AG10803 (cell line): Measurements from ENCODE around the gene RNF180.

Source experiments
- DNase-seq: peaks from one replicate; pipeline ENCODE4 v3.0.0; 2010; ENCODE audit warnings: low read depth
- H3K4me3 ChIP-seq: 2 replicates; pipeline ENCODE4 v1.5.1; 2011; ENCODE audit warnings: mild to moderate bottlenecking, low read length, control low read depth
- TF ChIP-seq, protein P1 (sequence below): conservative IDR thresholded peaks from 2 replicates; pipeline ENCODE4 v1.5.1; 2011; ENCODE audit warnings: mild to moderate bottlenecking, low read length, control low read depth, inconsistent platforms

Gene RNF180

DNA sequence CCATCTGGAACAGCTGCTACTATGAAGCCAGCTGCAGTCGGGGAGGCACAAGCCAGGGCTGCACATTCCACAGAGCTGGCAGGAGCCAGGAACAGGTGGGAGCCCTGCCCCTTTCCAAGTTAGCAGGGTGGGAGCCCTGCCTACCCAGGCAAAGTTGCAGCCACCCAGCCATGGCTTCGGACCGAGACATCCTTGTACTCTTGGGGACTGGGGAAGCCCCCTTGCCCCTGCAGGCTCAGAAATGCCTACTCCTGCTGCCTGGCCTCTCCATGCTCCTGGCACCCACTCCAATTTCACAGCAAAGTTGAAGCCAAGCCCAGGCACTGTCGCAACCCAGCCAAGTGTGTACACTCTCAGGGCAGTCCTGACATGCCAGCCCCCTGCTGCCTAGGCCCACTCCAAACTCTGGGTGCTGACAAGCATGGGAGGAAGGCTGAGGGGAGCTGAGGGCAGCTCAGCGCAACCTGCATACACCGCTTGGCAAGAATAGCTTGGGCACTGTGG, 165.1 kb downstream of the RNF180 start:
- DNase-seq, result no peak
- TF ChIP-seq, protein P1, sequence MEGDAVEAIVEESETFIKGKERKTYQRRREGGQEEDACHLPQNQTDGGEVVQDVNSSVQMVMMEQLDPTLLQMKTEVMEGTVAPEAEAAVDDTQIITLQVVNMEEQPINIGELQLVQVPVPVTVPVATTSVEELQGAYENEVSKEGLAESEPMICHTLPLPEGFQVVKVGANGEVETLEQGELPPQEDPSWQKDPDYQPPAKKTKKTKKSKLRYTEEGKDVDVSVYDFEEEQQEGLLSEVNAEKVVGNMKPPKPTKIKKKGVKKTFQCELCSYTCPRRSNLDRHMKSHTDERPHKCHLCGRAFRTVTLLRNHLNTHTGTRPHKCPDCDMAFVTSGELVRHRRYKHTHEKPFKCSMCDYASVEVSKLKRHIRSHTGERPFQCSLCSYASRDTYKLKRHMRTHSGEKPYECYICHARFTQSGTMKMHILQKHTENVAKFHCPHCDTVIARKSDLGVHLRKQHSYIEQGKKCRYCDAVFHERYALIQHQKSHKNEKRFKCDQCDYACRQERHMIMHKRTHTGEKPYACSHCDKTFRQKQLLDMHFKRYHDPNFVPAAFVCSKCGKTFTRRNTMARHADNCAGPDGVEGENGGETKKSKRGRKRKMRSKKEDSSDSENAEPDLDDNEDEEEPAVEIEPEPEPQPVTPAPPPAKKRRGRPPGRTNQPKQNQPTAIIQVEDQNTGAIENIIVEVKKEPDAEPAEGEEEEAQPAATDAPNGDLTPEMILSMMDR, result no peak
- no peak overlapping the region for H3K4me3 ChIP-seq

- DNase-seq, result no peak
- TF ChIP-seq, protein P1, result no peak
- no peak overlapping the region for H3K4me3 ChIP-seq
These were observed 166.1 kb downstream of the RNF180 start for GRCh38 chr5:64331597-64332277.

GRCh38 chr5:64333886-64334285, 168.2 kb downstream of the RNF180 start:
- no peak overlapping the region for H3K4me3 ChIP-seq
- TF ChIP-seq, protein P1, result no peak
- DNase-seq, result no peak

DNA sequence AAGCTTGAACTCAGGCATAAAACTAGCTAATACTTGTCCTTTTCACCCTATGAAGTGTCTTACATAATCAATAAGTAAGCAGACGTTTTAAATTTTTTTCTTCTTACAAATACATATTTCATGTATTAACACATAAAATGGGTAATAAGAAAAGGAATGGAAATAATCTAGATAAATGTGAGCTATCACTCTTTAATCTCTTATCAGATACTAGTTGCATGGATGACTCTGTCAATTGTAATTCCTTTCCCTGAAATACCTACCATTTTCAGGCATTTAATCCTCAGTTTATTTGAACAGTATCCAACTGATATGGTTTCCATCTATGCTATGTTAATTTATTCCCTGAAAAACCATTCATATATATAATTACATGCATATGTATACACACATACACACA, 174.1 kb downstream of the RNF180 start:
- DNase-seq, result no peak
- H3K4me3 ChIP-seq, result no peak overlapping the region
- TF ChIP-seq, protein P1, result no peak

- no peak for DNase-seq
- no peak overlapping the region for H3K4me3 ChIP-seq
- TF ChIP-seq, protein P1, result no peak
These were observed 174.7 kb downstream of the RNF180 start for GRCh38 chr5:64340293-64340692.

- no peak overlapping the region for H3K4me3 ChIP-seq
- no peak for DNase-seq
- TF ChIP-seq, protein P1, result no peak
These were observed 175.7 kb downstream of the RNF180 start for GRCh38 chr5:64341340-64341739.

GRCh38 chr5:64344501-64344900, 178.9 kb downstream of the RNF180 start:
- H3K4me3 ChIP-seq, result no peak overlapping the region
- DNase-seq, result no peak
- TF ChIP-seq, protein P1, result no peak
